Spleen (tissue), 7 donors: Measurements from ENCODE around the gene BBX.

Experiments used
- POLR2A ChIP-seq, 3 donors: fragments of 450-650 bp; IDR thresholded peaks; one replicate each; pipeline ENCODE4 v1.5.1; 2017; ENCODE audit warnings: antibody characterized with exemption in 3 of 3, mild to moderate bottlenecking in 1 of 3
- POLR2AphosphoS5 ChIP-seq, 3 donors: sonication (generic); formaldehyde crosslinking; IDR thresholded peaks; one replicate each; pipeline ENCODE4 v1.5.1; 2017; ENCODE audit warnings: antibody characterized with exemption in 3 of 3
- TF ChIP-seq, protein P1 (sequence below), 11 experiments: fragments of 200-600 bp in 7 of 11; fragments of 450-650 bp in 4 of 11; sonication (generic) in 4 of 11; IDR thresholded peaks in 8 of 11; conservative IDR thresholded peaks in 3 of 11; 1 replicate in 7 of 11; 2 replicates in 4 of 11; pipeline versions ENCODE4 v1.4.0 to v1.8.0; 2016 to 2021; ENCODE audit warnings: antibody characterized with exemption in 11 of 11, inconsistent platforms in 4 of 11, mild to moderate bottlenecking in 1 of 11
- donor health status: DM: no; HTN: no; CAD: no; lungs with moderate emphysema.
- donor health status: DM: no; HTN: no; CAD: no.
- donor health status: DM: no; HTN: no; CAD: no.

DNA sequence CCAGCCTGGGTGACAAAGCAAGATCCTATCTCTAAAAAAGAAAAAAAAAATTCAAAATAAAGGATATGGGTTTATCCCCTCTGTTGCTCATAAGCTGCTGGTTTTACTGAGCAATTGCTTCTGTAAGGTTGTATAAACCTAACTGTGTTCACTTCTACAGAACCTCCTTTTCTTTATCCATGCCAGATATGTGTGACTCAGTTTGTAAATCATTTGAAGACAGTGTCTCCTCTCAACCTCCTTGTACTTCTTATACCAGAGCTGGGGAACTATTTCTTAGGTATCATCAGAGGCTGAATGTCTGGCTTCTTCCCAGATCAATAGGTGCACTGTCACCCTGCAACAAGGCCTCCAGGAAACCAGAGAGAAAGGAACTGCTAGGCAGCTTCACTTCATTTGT lies 294.3 kb downstream of the BBX start:
- TF ChIP-seq POLR2A (IDR thresholded peaks at IDR 0.05) (no peak), POLR2AphosphoS5 (IDR thresholded peaks at IDR 0.05) (no peak)
- TF ChIP-seq, protein P1, sequence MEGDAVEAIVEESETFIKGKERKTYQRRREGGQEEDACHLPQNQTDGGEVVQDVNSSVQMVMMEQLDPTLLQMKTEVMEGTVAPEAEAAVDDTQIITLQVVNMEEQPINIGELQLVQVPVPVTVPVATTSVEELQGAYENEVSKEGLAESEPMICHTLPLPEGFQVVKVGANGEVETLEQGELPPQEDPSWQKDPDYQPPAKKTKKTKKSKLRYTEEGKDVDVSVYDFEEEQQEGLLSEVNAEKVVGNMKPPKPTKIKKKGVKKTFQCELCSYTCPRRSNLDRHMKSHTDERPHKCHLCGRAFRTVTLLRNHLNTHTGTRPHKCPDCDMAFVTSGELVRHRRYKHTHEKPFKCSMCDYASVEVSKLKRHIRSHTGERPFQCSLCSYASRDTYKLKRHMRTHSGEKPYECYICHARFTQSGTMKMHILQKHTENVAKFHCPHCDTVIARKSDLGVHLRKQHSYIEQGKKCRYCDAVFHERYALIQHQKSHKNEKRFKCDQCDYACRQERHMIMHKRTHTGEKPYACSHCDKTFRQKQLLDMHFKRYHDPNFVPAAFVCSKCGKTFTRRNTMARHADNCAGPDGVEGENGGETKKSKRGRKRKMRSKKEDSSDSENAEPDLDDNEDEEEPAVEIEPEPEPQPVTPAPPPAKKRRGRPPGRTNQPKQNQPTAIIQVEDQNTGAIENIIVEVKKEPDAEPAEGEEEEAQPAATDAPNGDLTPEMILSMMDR (IDR thresholded peaks at IDR 0.05 in 8 of 11, conservative IDR thresholded peaks at IDR 0.05 in 3 of 11), result no peak
